Esophagus muscularis mucosa (tissue), 4 donors: ENCODE results near the gene PCSK4.

Source experiments
- CTCF ChIP-seq, 3 experiments: fragments of 200-600 bp in 2 of 3; fragments of 450-650 bp in 1 of 3; sonication (generic) in 2 of 3; IDR thresholded peaks; one replicate each; pipeline ENCODE4 v1.5.1; 2017 to 2019; ENCODE audit warnings: antibody characterized with exemption in 3 of 3, mild to moderate bottlenecking in 2 of 3, moderate library complexity in 1 of 3
- EP300 ChIP-seq: sonication (generic); formaldehyde crosslinking; IDR thresholded peaks from one replicate; pipeline ENCODE4 v1.6.1; 2017; ENCODE audit warnings: antibody characterized with exemption
- POLR2A ChIP-seq: fragments of 450-650 bp; IDR thresholded peaks from one replicate; pipeline ENCODE4 v1.6.1; 2017; ENCODE audit warnings: antibody characterized with exemption, moderate library complexity, mild to moderate bottlenecking, low read depth

GRCh38 chr19:1492474-1493006 lies 2.4 kb upstream of the PCSK4 start:
- TF ChIP-seq POLR2A (no peak), CTCF (IDR thresholded peaks at IDR 0.05) (no peak), EP300 (no peak)
